H9 (cell line): ENCODE measurements around the gene CPT1A. TPM values are rescaled to one million over a fixed set of nuclear protein-coding genes. Genes with fewer than 3 reads are reported as not detected.

Experiments
- DNase-seq: peaks from one replicate; pipeline ENCODE4 v3.0.0-alpha.2; 2017
- H2AFZ ChIP-seq: one replicate; pipeline ENCODE4 v1.6.1; 2013; ENCODE audit warnings: mild to moderate bottlenecking, low read length, control low read depth, moderate library complexity
- H2AK5ac ChIP-seq: 2 replicates; pipeline ENCODE4 v1.6.1; 2013; ENCODE audit warnings: low read length, control low read depth, mixed read lengths; ENCODE audit not compliant: insufficient read length
- H2BK120ac ChIP-seq: one replicate; pipeline ENCODE4 v1.6.1; 2013; ENCODE audit warnings: low read depth, mild to moderate bottlenecking, low read length, control low read depth, inconsistent platforms; ENCODE audit not compliant: poor library complexity, severe bottlenecking
- H2BK12ac ChIP-seq: 2 replicates; pipeline ENCODE4 v1.6.1; 2013; ENCODE audit warnings: low read length, control low read depth, mixed read lengths, low read depth; ENCODE audit not compliant: insufficient read length
- H2BK15ac ChIP-seq: 2 replicates; pipeline ENCODE4 v1.6.1; 2013; ENCODE audit warnings: low read depth, low read length, control low read depth
- H2BK20ac ChIP-seq: one replicate; pipeline ENCODE4 v1.6.1; 2013; ENCODE audit warnings: low read depth, mild to moderate bottlenecking, low read length, control low read depth, inconsistent platforms; ENCODE audit not compliant: poor library complexity, severe bottlenecking
- H2BK5ac ChIP-seq: 2 replicates; pipeline ENCODE4 v1.6.1; 2013; ENCODE audit warnings: low read length, control low read depth, mixed read lengths; ENCODE audit not compliant: insufficient read length
- H3K14ac ChIP-seq: 2 replicates; pipeline ENCODE4 v1.6.1; 2013; ENCODE audit warnings: low read length, control low read depth; ENCODE audit not compliant: insufficient read depth
- H3K18ac ChIP-seq: 2 replicates; pipeline ENCODE4 v1.6.1; 2013; ENCODE audit warnings: low read depth, mild to moderate bottlenecking, mixed read lengths, low read length, control low read depth; ENCODE audit not compliant: insufficient read length
- H3K23ac ChIP-seq: 2 replicates; pipeline ENCODE4 v1.6.1; 2013; ENCODE audit warnings: low read length, control low read depth, mixed read lengths, low read depth; ENCODE audit not compliant: insufficient read length
- H3K23me2 ChIP-seq: 2 replicates; pipeline ENCODE4 v1.6.1; 2013; ENCODE audit warnings: low read depth, mild to moderate bottlenecking, mixed read lengths, low read length, control low read depth; ENCODE audit not compliant: insufficient read length, poor library complexity, severe bottlenecking
- H3K27ac ChIP-seq: 2 replicates; pipeline ENCODE4 v1.5.1; 2013; ENCODE audit warnings: low read length, control low read depth, mixed read lengths, low read depth; ENCODE audit not compliant: insufficient read length
- H3K27me3 ChIP-seq: 2 replicates; pipeline ENCODE4 v1.6.1; 2013; ENCODE audit warnings: low read length, control low read depth, inconsistent platforms; ENCODE audit not compliant: insufficient read depth
- H3K4ac ChIP-seq: 2 replicates; pipeline ENCODE4 v1.6.1; 2013; ENCODE audit warnings: low read depth, mild to moderate bottlenecking, control low read depth, inconsistent platforms, low read length, moderate library complexity
- H3K4me1 ChIP-seq: 2 replicates; pipeline ENCODE4 v1.6.1; 2013; ENCODE audit warnings: low read length, control low read depth, inconsistent platforms; ENCODE audit not compliant: insufficient read depth
- H3K4me2 ChIP-seq: 2 replicates; pipeline ENCODE4 v1.6.1; 2013; ENCODE audit warnings: low read length, control low read depth, mixed read lengths; ENCODE audit not compliant: insufficient read length, insufficient read depth
- H3K56ac ChIP-seq: 2 replicates; pipeline ENCODE4 v1.6.1; 2013; ENCODE audit warnings: low read depth, mild to moderate bottlenecking, mixed read lengths, low read length, control low read depth; ENCODE audit not compliant: insufficient read length
- H3K79me1 ChIP-seq: 2 replicates; pipeline ENCODE4 v1.6.1; 2013; ENCODE audit warnings: low read depth, mild to moderate bottlenecking, moderate library complexity, low read length, control low read depth, inconsistent platforms; ENCODE audit not compliant: insufficient read depth, poor library complexity, severe bottlenecking
- H3K79me2 ChIP-seq: 2 replicates; pipeline ENCODE4 v1.6.1; 2013; ENCODE audit warnings: low read length, control low read depth, inconsistent platforms; ENCODE audit not compliant: insufficient read depth
- H3K9ac ChIP-seq: 2 replicates; pipeline ENCODE4 v1.6.1; 2013; ENCODE audit warnings: low read length, control low read depth, mixed read lengths; ENCODE audit not compliant: insufficient read length; ENCODE audit errors: extremely low read depth
- H3K9me3 ChIP-seq: one replicate; pipeline ENCODE4 v1.6.1; 2013; ENCODE audit warnings: low read depth, low read length, inconsistent platforms; ENCODE audit not compliant: control insufficient read depth
- H3T11ph ChIP-seq: one replicate; pipeline ENCODE4 v1.6.1; 2013; ENCODE audit warnings: mild to moderate bottlenecking, low read length, control low read depth, inconsistent platforms
- H4K20me1 ChIP-seq: one replicate; pipeline ENCODE4 v1.6.1; 2013; ENCODE audit not compliant: control insufficient read depth, insufficient read length, insufficient read depth
- H4K5ac ChIP-seq: 2 replicates; pipeline ENCODE4 v1.6.1; 2013; ENCODE audit warnings: low read depth, mild to moderate bottlenecking, mixed read lengths, low read length, control low read depth; ENCODE audit not compliant: insufficient read length
- H4K8ac ChIP-seq: replicated peaks from 2 replicates; pipeline ENCODE4 v1.6.1; 2013; ENCODE audit warnings: low read length, control low read depth, mixed read lengths, low read depth; ENCODE audit not compliant: insufficient read length
- H4K91ac ChIP-seq: 2 replicates; pipeline ENCODE4 v1.6.1; 2013; ENCODE audit warnings: low read depth, mild to moderate bottlenecking, moderate library complexity, mixed read lengths, low read length, control low read depth; ENCODE audit not compliant: insufficient read length
- H3K27ac Mint-ChIP-seq, 3 experiments: 2 replicates in 2 of 3; 3 replicates in 1 of 3; pipeline ENCODE4 v1.8.0; 2020 to 2021; ENCODE audit warnings: mixed read lengths in 3 of 3, mild to moderate bottlenecking in 1 of 3, moderate library complexity in 1 of 3
- H3K27me3 Mint-ChIP-seq: 2 replicates; pipeline ENCODE4 v1.8.0; 2021; ENCODE audit warnings: low read depth, mild to moderate bottlenecking, moderate library complexity, mixed read lengths
- H3K36me3 Mint-ChIP-seq, 3 experiments: 2 replicates in 2 of 3; 3 replicates in 1 of 3; pipeline ENCODE4 v1.8.0; 2020 to 2021; ENCODE audit warnings: low read depth in 3 of 3, mixed read lengths in 3 of 3; ENCODE audit not compliant: insufficient read depth in 1 of 3
- H3K4me1 Mint-ChIP-seq, 2 experiments: 2 replicates each; pipeline ENCODE4 v1.8.0; 2020; ENCODE audit warnings: mixed read lengths in 2 of 2
- H3K4me3 Mint-ChIP-seq, 2 experiments: 2 replicates in 1 of 2; 3 replicates in 1 of 2; pipeline ENCODE4 v1.8.0; 2020 to 2021; ENCODE audit warnings: mild to moderate bottlenecking in 2 of 2, mixed read lengths in 2 of 2, moderate library complexity in 1 of 2
- H3K9me3 Mint-ChIP-seq, 2 experiments: 2 replicates in 1 of 2; 3 replicates in 1 of 2; pipeline ENCODE4 v1.8.0; 2020; ENCODE audit warnings: mild to moderate bottlenecking in 2 of 2, mixed read lengths in 2 of 2, moderate library complexity in 1 of 2
- CTCF ChIP-seq: fragments of 200-600 bp; sonication (generic); conservative IDR thresholded peaks from 3 replicates; pipeline ENCODE4 v1.8.0; 2021; ENCODE audit warnings: antibody characterized with exemption, mild to moderate bottlenecking
- WGBS: extraction: QIAGEN DNeasy Blood & Tissue Kit; methylation state at CpG from one replicate; pipeline ENCODE4 v1.1.7; 2013; ENCODE audit warnings: missing lambda C conversion rate, low lambda C conversion rate, mixed read lengths; ENCODE audit not compliant: insufficient read length; ENCODE audit errors: extremely low coverage; 5-methylcytosine and 5-hydroxymethylcytosine counted together
- total RNA-seq: library from RNA; stranded (reverse); gene quantifications from 2 replicates; pipeline ENCODE4 v1.2.1, GENCODE V29; 2021

CPT1A gene
- total RNA-seq, 1 experiment from 2014 or later: 7.5 TPM

GRCh38 chr11:68714060-68714856 lies 127.5 kb downstream of the CPT1A start:
- no peak overlapping the region for H2BK15ac ChIP-seq
- no peak overlapping the region for H3K27ac Mint-ChIP-seq
- no peak for TF ChIP-seq CTCF

More at GRCh38 chr11:68714060-68714856, 127.5 kb downstream of the CPT1A start:
- Mint-ChIP-seq H3K27me3 (no peaks in the 10 kb centered on the region; the same call in 1 of the 2 replicates), H3K4me1 (peaks cover 24% of the 10 kb centered on the region in 2 experiments), H3K36me3 (no peaks in the 10 kb centered on the region), H3K4me3 (no peak overlapping the region), H3K9me3 (no peaks in the 10 kb centered on the region; a peak in 3 of 5 replicates)
- H3K4me2 ChIP-seq: no peak overlapping the region
- H2BK20ac ChIP-seq: no peak overlapping the region
- H4K20me1 ChIP-seq: no peaks in the 10 kb centered on the region
- H3K23me2 ChIP-seq: no peaks in the 10 kb centered on the region
- H4K8ac ChIP-seq: no peak overlapping the region
- WGBS: 100% methylated on average over 1 of the region's 23 CpGs
- no peak overlapping the region for H2BK120ac ChIP-seq
- no peak overlapping the region for H4K91ac ChIP-seq
- H2AK5ac ChIP-seq: no peak overlapping the region
- H3K4ac ChIP-seq: no peak overlapping the region
- no peaks in the 10 kb centered on the region for H3K9me3 ChIP-seq
- no peaks in the 10 kb centered on the region for H3K79me1 ChIP-seq
- no peak overlapping the region for H3K23ac ChIP-seq
- H2AFZ ChIP-seq: no peak overlapping the region
- H2BK12ac ChIP-seq: no peak overlapping the region
- no peak for DNase-seq
- no peak overlapping the region for H3K27ac ChIP-seq
- no peaks in the 10 kb centered on the region for H3K79me2 ChIP-seq
- H3K56ac ChIP-seq: no peak overlapping the region
- no peak overlapping the region for H2BK5ac ChIP-seq
- no peak overlapping the region for H3K14ac ChIP-seq
- H3T11ph ChIP-seq: no peak overlapping the region
- H3K9ac ChIP-seq: no peak overlapping the region
- H4K5ac ChIP-seq: no peak overlapping the region
- no peaks in the 10 kb centered on the region for H3K4me1 ChIP-seq
- no peak overlapping the region for H3K18ac ChIP-seq
- no peaks in the 10 kb centered on the region for H3K27me3 ChIP-seq
